T-cell (primary cell): ENCODE data around the gene ABLIM1. TPM values are rescaled to one million over a fixed set of nuclear protein-coding genes. Genes with fewer than 3 reads are reported as not detected.
A peak's percentile ranks its signal among the peaks of the same experiment; 100 is the strongest.

ENCODE experiments used
- ATAC-seq, 4 experiments: fragments of 200-7000 bp in 3 of 4; fragments of 150-1000 bp in 1 of 4; cut with Tn5 transposase; replicated peaks in 1 of 4; 1 replicate in 3 of 4; 2 replicates in 1 of 4; pipeline ENCODE4 v1.10.0; 2021; ENCODE audit warnings: moderate library complexity in 3 of 4, mild to moderate bottlenecking in 2 of 4, moderate number of reproducible peaks in 1 of 4
- CTCF ChIA-PET, 2 donors: fragments of 300-600 bp; sonication (Branson Sonifier 250); formaldehyde crosslinking; loops; one replicate each; lab custom pipeline; 2022; ENCODE audit warnings: antibody characterized with exemption in 2 of 2; lab: Charles Lee
- POLR2A ChIA-PET, 2 donors: fragments of 300-600 bp; sonication (Branson Sonifier 250); formaldehyde crosslinking; loops; one replicate each; lab custom pipeline; 2022; ENCODE audit warnings: antibody characterized with exemption in 2 of 2; lab: Charles Lee
- DNase-seq, 35 experiments: peaks; one replicate each; pipeline versions ENCODE4 v3.0.0 to v3.0.0-alpha.2; 2013 to 2023
- H3K27ac ChIP-seq: one replicate; pipeline ENCODE4 v1.5.1; 2013; ENCODE audit warnings: low read length
- H3K27me3 ChIP-seq, 2 experiments: replicated peaks in 1 of 2; 1 replicate in 1 of 2; 2 replicates in 1 of 2; pipeline versions ENCODE4 v1.6.1 to v1.7.0; 2013; ENCODE audit warnings: low read length in 1 of 2, mixed read lengths in 1 of 2; ENCODE audit not compliant: control insufficient read depth in 2 of 2, insufficient read depth in 2 of 2; ENCODE audit errors: extremely low read depth in 1 of 2
- H3K36me3 ChIP-seq, 2 donors: 1 replicate in 1 of 2; 2 replicates in 1 of 2; pipeline versions ENCODE4 v1.6.1 to v1.7.0; 2013; ENCODE audit warnings: low read length in 1 of 2; ENCODE audit not compliant: control insufficient read depth in 2 of 2, insufficient read depth in 1 of 2; ENCODE audit errors: extremely low read depth in 1 of 2
- H3K4me1 ChIP-seq, 2 experiments: 1 replicate in 1 of 2; 2 replicates in 1 of 2; pipeline versions ENCODE4 v1.6.1 to v1.7.0; 2013; ENCODE audit warnings: low read length in 2 of 2, mixed read lengths in 1 of 2; ENCODE audit not compliant: insufficient read depth in 2 of 2, control insufficient read depth in 1 of 2; ENCODE audit errors: extremely low read depth in 1 of 2
- H3K4me3 ChIP-seq, 2 donors: 1 replicate in 1 of 2; 2 replicates in 1 of 2; pipeline versions ENCODE4 v1.5.1 to v1.7.0; 2013; ENCODE audit warnings: mild to moderate bottlenecking in 2 of 2, low read length in 1 of 2, moderate library complexity in 1 of 2; ENCODE audit not compliant: control insufficient read depth in 1 of 2; ENCODE audit errors: extremely low read depth in 1 of 2
- H3K9me3 ChIP-seq: 2 replicates; pipeline ENCODE4 v1.7.0; 2013
- H3K27ac Mint-ChIP-seq, 2 donors: one replicate each; pipeline ENCODE4 v1.8.0; 2020 to 2021; ENCODE audit warnings: mild to moderate bottlenecking in 2 of 2, mixed read lengths in 2 of 2
- H3K27me3 Mint-ChIP-seq, 2 donors: one replicate each; pipeline ENCODE4 v1.8.0; 2021 to 2022; ENCODE audit warnings: mixed read lengths in 2 of 2
- H3K36me3 Mint-ChIP-seq: one replicate; pipeline ENCODE4 v1.8.0; 2021; ENCODE audit warnings: mixed read lengths
- H3K4me1 Mint-ChIP-seq, 3 donors: one replicate each; pipeline ENCODE4 v1.8.0; 2020 to 2022; ENCODE audit warnings: mixed read lengths in 3 of 3, mild to moderate bottlenecking in 1 of 3
- H3K4me3 Mint-ChIP-seq, 3 donors: one replicate each; pipeline ENCODE4 v1.8.0; 2020 to 2022; ENCODE audit warnings: mild to moderate bottlenecking in 3 of 3, mixed read lengths in 3 of 3, moderate library complexity in 3 of 3
- H3K9me3 Mint-ChIP-seq, 3 donors: one replicate each; pipeline ENCODE4 v1.8.0; 2020 to 2022; ENCODE audit warnings: mixed read lengths in 3 of 3
- WGBS: methylation state at CpG from one replicate; pipeline ENCODE4 v1.1.5; 2013; ENCODE audit warnings: missing lambda C conversion rate; ENCODE audit not compliant: insufficient coverage; 5-methylcytosine and 5-hydroxymethylcytosine counted together
- total RNA-seq, 35 experiments: library from RNA in 6 of 35; stranded (reverse) in 6 of 35; fragments of 120-200 nt in 1 of 35; gene quantifications; one replicate each; pipeline versions ENCODE4 v1.2.1 to v1.2.4 and lab custom pipeline; 2013 to 2026

The ABLIM1 gene
- total RNA-seq, 5 donors from 2014 or later (not counting 1 experiment from before 2014, with no cell fraction given) = 212 to 311 (median 266) TPM

GRCh38 chr10:114631666-114632417 is 26.2 kb downstream of the ABLIM1 start:
- Mint-ChIP-seq H3K27ac (peak overlapping the region in 1 of 2 donors; percentile 13), H3K36me3 (no peaks in the 10 kb centered on the region), H3K4me3 (peak overlapping the region; percentile 72 to 88 (median 79)), H3K4me1 (peaks cover 18 to 25% (median 21%) of the 10 kb centered on the region in 3 donors), H3K9me3 (no peaks in the 10 kb centered on the region), H3K27me3 (peaks cover 52 to 53% of the 10 kb centered on the region in 2 donors)
- no peaks in the 10 kb centered on the region for H3K36me3 ChIP-seq
- POLR2A ChIA-PET = interaction anchor here in 1 of 2 donors (0.5 kb wide), 1 partner anchor 104 kb away, joined by 8 read pairs; no protein-coding TSS in a partner anchor
- peaks cover 0 to 14% of the 10 kb centered on the region in 2 experiments for H3K4me1 ChIP-seq
- ATAC-seq (peak; percentile 67 to 83 (median 76)), DNase-seq (peak in 24 of 35 experiments; percentile 0 to 36 (median 6))
- no peaks in the 10 kb centered on the region for H3K9me3 ChIP-seq
- WGBS = 5% methylated on average over 45 of the region's 53 CpGs
- peak overlapping the region; percentile 43 to 69 for H3K4me3 ChIP-seq
- no peak overlapping the region for H3K27ac ChIP-seq
- H3K27me3 ChIP-seq = peaks cover 0 to 26% of the 10 kb centered on the region in 2 experiments
- CTCF ChIA-PET = interaction anchor here (0.6 to 0.7 kb wide), 3 partner anchors 9 to 102 kb away, joined by 3 read pairs; no protein-coding TSS in a partner anchor

GRCh38 chr10:114631090-114631665 is 26.9 kb downstream of the ABLIM1 start:
- ATAC-seq (no peak), DNase-seq (no peak)
- Mint-ChIP-seq H3K4me3 (peak overlapping the region; percentile 72 to 88 (median 79)), H3K36me3 (no peaks in the 10 kb centered on the region), H3K27me3 (peaks cover 52 to 53% of the 10 kb centered on the region in 2 donors), H3K27ac (no peak overlapping the region), H3K9me3 (no peaks in the 10 kb centered on the region), H3K4me1 (peaks cover 18 to 25% (median 21%) of the 10 kb centered on the region in 3 donors)
- Histone ChIP-seq H3K9me3 (no peaks in the 10 kb centered on the region), H3K27ac (no peak overlapping the region), H3K36me3 (no peaks in the 10 kb centered on the region), H3K4me1 (peaks cover 0 to 14% of the 10 kb centered on the region in 2 experiments), H3K27me3 (peaks cover 0 to 27% of the 10 kb centered on the region in 2 experiments), H3K4me3 (peak overlapping the region; percentile 43 to 69)
- CTCF ChIA-PET = no interaction called here
- WGBS = no CpG with 5 or more reads among the region's 9 CpGs
- POLR2A ChIA-PET = interaction anchor here in 1 of 2 donors (0.5 kb wide), 1 partner anchor 103 kb away, joined by 8 read pairs; no protein-coding TSS in a partner anchor

GRCh38 chr10:114629824-114630730 is 28.0 kb downstream of the ABLIM1 start:
- H3K36me3 Mint-ChIP-seq = no peaks in the 10 kb centered on the region
- ATAC-seq = no peak
- H3K27ac Mint-ChIP-seq = peak overlapping the region in 1 of 2 donors; percentile 29
- Histone ChIP-seq H3K36me3 (no peaks in the 10 kb centered on the region), H3K4me1 (peaks cover 0 to 14% of the 10 kb centered on the region in 2 experiments), H3K9me3 (no peaks in the 10 kb centered on the region), H3K27me3 (peaks cover 0 to 25% of the 10 kb centered on the region in 2 experiments), H3K4me3 (no peak overlapping the region), H3K27ac (no peak overlapping the region)
- ChIA-PET CTCF (no interaction called here), POLR2A (no interaction called here)
- H3K4me1 Mint-ChIP-seq = peaks cover 18 to 25% (median 21%) of the 10 kb centered on the region in 3 donors
- no peaks in the 10 kb centered on the region for H3K9me3 Mint-ChIP-seq
- peak overlapping the region in 1 of 3 donors; percentile 88 for H3K4me3 Mint-ChIP-seq
- peaks cover 45 to 47% of the 10 kb centered on the region in 2 donors for H3K27me3 Mint-ChIP-seq
- WGBS = no CpG with 5 or more reads among the region's 4 CpGs
- no peak for DNase-seq

GRCh38 chr10:114629083-114629823 is 28.8 kb downstream of the ABLIM1 start:
- Mint-ChIP-seq H3K27me3 (peaks cover 38 to 39% of the 10 kb centered on the region in 2 donors), H3K36me3 (no peaks in the 10 kb centered on the region), H3K9me3 (peaks cover 0 to 5% (median 5%) of the 10 kb centered on the region in 3 donors), H3K27ac (peak overlapping the region in 1 of 2 donors; percentile 29), H3K4me3 (no peak overlapping the region), H3K4me1 (peaks cover 18 to 25% (median 21%) of the 10 kb centered on the region in 3 donors)
- Histone ChIP-seq H3K4me1 (peaks cover 0 to 14% of the 10 kb centered on the region in 2 experiments), H3K27ac (no peak overlapping the region), H3K9me3 (no peaks in the 10 kb centered on the region), H3K36me3 (no peaks in the 10 kb centered on the region), H3K4me3 (no peak overlapping the region), H3K27me3 (peaks cover 0 to 25% of the 10 kb centered on the region in 2 experiments)
- ATAC-seq (no peak), DNase-seq (no peak)
- 83% methylated on average over 7 of the region's 9 CpGs for WGBS
- POLR2A ChIA-PET = no interaction called here
- CTCF ChIA-PET = no interaction called here

GRCh38 chr10:114628106-114628505 is 30.0 kb downstream of the ABLIM1 start:
- peaks cover 0 to 22% of the 10 kb centered on the region in 2 experiments for H3K27me3 ChIP-seq
- Mint-ChIP-seq H3K4me3 (no peak overlapping the region), H3K27me3 (peaks cover 30 to 33% of the 10 kb centered on the region in 2 donors), H3K4me1 (peaks cover 18 to 26% (median 22%) of the 10 kb centered on the region in 3 donors), H3K9me3 (peaks cover 0 to 9% (median 7%) of the 10 kb centered on the region in 3 donors), H3K27ac (no peak overlapping the region), H3K36me3 (no peaks in the 10 kb centered on the region)
- H3K27ac ChIP-seq = no peak overlapping the region
- peaks cover 0 to 14% of the 10 kb centered on the region in 2 experiments for H3K4me1 ChIP-seq
- ATAC-seq (no peak), DNase-seq (no peak)
- no peaks in the 10 kb centered on the region for H3K36me3 ChIP-seq
- no peak overlapping the region for H3K4me3 ChIP-seq
- ChIA-PET CTCF (interaction anchor here in 1 of 2 donors (0.8 kb wide), 1 partner anchor 158 kb away, joined by 3 read pairs; no protein-coding TSS in a partner anchor), POLR2A (no interaction called here)
- no peaks in the 10 kb centered on the region for H3K9me3 ChIP-seq
- WGBS = no CpG with 5 or more reads among the region's 3 CpGs
